Caki2 (cell line): ENCODE data around the gene FNDC7. TPM values are rescaled to one million over a fixed set of nuclear protein-coding genes. Genes with fewer than 3 reads are reported as not detected.
A peak's percentile ranks its signal among the peaks of the same experiment; 100 is the strongest.
"Not testable (repeated sequence)": the region's sequence is repeated elsewhere in the genome, so short reads cannot be mapped to it uniquely, and the experiment has no call there.

ENCODE experiments used
- DNase-seq: peaks from one replicate; pipeline ENCODE4 v3.0.0-alpha.2; 2015; ENCODE audit warnings: low read depth
- in situ Hi-C: cut with HindIII; loops from 2 replicates; pipeline ENCODE4 v1.10.0; 2016; ENCODE audit warnings: low sequenced_read_pairs, low pct_unique_long_range_greater_than_20kb, mixed read lengths
- total RNA-seq: library from RNA; depleted of rRNA; stranded (reverse); fragments of >200 nt; shearing (Covaris generic); gene quantifications from 2 replicates; pipeline ENCODE4 v1.2.3, GENCODE V29; 2014; ENCODE audit warnings: low replicate concordance

The FNDC7 gene
- total RNA-seq, 1 experiment from 2014 or later, result not detected

GRCh38 chr1:108691942-108692723, 20.6 kb upstream of the FNDC7 start, which contains the start of gene PRPF38B:
Gene PRPF38B (plus strand): TSS chr1:108692310. CDS start chr1:108692592, 282 bp downstream.
- in situ Hi-C loops, result no loop called here
- DNase-seq, result peak; percentile 87

- DNase-seq, result peak; percentile 72
- in situ Hi-C loops, result no loop called here
These were observed 19.7 kb upstream of the FNDC7 start for GRCh38 chr1:108692724-108693655.

DNA sequence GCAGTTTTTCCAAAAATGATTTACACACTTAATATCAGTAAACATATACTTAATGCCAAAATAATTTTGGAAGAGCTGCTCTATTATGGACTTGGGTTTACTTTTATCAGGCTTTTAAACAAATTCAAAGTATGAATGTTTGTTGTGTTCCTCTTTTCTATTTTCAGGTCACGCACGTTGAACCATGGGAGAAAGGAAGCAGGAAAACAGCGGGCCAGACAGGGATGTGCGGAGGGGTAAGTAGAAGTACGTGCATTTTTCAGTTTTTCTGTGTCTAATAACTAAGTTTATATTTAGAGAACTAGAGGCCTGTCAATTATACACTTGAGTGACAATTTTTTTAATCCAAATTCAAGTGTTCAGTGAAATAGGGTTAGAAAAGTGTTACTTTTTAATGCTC, 17.2 kb upstream of the FNDC7 start:
- in situ Hi-C loops, result no loop called here
- no peak for DNase-seq

DNA sequence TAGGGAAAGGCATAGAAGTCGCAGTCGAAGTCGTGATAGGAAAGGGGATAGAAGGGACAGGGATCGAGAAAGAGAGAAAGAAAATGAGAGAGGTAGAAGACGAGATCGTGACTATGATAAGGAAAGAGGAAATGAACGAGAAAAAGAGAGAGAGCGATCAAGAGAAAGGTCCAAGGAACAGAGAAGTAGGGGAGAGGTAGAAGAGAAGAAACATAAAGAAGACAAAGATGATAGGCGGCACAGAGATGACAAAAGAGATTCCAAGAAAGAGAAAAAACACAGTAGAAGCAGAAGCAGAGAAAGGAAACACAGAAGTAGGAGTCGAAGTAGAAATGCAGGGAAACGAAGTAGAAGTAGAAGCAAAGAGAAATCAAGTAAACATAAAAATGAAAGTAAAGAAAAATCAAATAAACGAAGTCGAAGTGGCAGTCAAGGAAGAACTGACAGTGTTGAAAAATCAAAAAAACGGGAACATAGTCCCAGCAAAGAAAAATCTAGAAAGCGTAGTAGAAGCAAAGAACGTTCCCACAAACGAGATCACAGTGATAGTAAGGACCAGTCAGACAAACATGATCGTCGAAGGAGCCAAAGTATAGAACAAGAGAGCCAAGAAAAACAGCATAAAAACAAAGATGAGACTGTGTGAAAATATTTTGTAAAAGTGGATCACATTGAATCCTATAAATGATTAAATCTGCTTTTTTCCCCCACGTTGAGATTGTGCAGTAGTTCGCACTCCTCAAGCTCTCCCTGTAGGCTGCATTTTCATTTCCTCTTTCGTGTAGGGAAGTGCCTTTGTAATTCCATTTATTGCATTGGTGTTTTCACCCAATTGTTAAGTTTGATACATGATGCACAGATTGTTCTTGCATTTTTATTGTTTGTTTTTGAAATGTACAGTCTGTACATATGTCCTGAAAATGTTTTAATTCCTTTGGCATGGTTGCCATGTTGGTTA, 13.1 kb upstream of the FNDC7 start:
- no peak for DNase-seq
- in situ Hi-C loops, result no loop called here

- in situ Hi-C loops, result no loop called here
- DNase-seq, result no peak
These were observed 11.4 kb upstream of the FNDC7 start for GRCh38 chr1:108701176-108701849.

GRCh38 chr1:108702109-108702508, 10.6 kb upstream of the FNDC7 start:
- DNase-seq, in situ Hi-C loops: not testable (repeated sequence)

- DNase-seq, result no peak
- in situ Hi-C loops, result no loop called here
These were observed 8.8 kb upstream of the FNDC7 start for GRCh38 chr1:108703939-108704338.

GRCh38 chr1:108704496-108704895, 8.2 kb upstream of the FNDC7 start:
- peak; percentile 60 for DNase-seq
- in situ Hi-C loops, result no loop called here

GRCh38 chr1:108706643-108707042, 6.1 kb upstream of the FNDC7 start:
- DNase-seq, result no peak

GRCh38 chr1:108708691-108709660, 3.7 kb upstream of the FNDC7 start:
- in situ Hi-C loops, result no loop called here
- DNase-seq, result no peak

More at GRCh38 chr1:108706643-108707042, 6.1 kb upstream of the FNDC7 start:
- in situ Hi-C loops, result no loop called here

DNA sequence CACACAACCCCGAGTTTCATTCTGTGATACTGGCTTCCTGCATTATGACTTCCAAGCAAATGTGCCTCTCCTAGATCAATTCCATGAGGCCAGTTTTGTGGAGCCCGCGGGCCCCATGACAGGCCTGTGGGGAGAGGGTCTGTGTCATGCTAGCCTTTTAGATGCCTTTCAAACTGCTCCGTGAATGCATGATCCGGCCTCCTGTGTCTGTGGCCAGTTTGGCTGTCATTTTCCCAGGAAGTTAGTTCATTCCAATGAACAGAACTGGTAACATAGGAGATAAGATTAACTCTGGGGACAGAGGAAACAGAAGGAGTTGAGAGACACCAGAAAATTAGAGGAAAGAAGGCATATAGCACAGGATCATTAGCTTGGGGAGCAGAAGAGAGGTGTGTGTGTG, 3.2 kb downstream of the FNDC7 start:
- no peak for DNase-seq
- in situ Hi-C loops, result no loop called here

DNA sequence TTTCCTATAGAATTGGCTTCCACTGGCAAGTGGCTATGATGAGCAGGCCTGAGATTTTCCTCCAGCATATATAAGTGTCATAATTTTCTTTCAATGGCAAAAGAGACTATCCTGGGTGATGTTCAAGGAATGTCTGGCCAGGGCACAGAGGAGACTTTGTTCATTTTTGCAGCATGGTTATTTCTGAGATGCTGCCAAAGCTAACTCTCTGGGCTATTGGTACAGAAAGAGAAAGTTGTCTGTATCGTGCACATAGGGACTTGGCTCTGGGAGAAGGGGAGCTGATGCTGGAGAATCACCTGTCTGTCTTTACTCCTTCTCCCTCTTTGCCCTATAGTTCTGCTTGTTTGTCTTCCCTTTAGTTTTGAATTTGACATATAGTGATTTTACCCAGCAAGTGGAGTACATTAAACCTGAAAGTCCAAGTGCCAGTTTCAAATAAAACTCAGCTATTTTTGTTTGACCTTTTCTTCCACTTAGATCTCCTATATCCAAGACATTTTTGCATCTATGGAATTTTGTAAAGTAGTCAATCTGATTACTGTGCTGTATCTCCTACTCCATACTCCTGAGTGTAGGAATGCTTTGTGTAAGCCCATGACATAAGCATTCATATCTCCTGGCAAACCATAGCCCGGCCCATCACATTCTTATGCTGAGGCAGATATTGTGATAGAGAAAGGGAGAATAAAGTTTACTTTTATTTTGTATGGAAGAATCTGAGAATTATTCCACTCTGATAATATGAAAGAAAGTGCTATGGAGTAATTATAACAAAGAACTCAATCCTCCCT, 3.9 kb downstream of the FNDC7 start:
- no peak for DNase-seq

GRCh38 chr1:108717774-108718316, 5.1 kb downstream of the FNDC7 start:
- in situ Hi-C loops, result no loop called here
- no peak for DNase-seq

More for the DNA sequence above, 3.9 kb downstream of the FNDC7 start:
- in situ Hi-C loops, result no loop called here

GRCh38 chr1:108718927-108719655, 6.4 kb downstream of the FNDC7 start:
- in situ Hi-C loops, result no loop called here
- DNase-seq, result no peak
